GM21381 (cell line): ENCODE results near the gene ATP6V1F.

ENCODE experiments used
- ATAC-seq: cut with Tn5 transposase; IDR thresholded peaks from one replicate; pipeline ENCODE4 v1.9.1; 2021; ENCODE audit warnings: mild to moderate bottlenecking, moderate library complexity; ENCODE audit not compliant: unreplicated experiment

The ATP6V1F gene

GRCh38 chr7:128847721-128848211, 14.9 kb upstream of the ATP6V1F start:
- ATAC-seq = no peak

- no peak for ATAC-seq
Observed at GRCh38 chr7:128848289-128849155, 14.1 kb upstream of the ATP6V1F start.

DNA sequence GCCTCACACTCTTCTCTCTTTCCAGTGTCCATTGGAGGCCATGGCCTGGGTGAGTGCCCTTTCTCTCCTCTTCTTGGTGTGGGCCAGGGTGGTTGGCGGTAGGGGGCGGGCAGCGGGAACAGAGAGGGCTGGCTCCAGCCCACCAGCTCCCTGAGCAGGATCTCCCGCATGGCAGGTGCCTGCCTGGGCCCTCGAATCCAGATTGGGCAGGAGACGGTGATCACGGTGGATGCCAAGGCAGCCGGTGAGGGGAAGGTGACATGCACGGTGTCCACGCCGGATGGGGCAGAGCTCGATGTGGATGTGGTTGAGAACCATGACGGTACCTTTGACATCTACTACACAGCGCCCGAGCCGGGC, 13.5 kb upstream of the ATP6V1F start:
- no peak for ATAC-seq

- no peak for ATAC-seq
Observed at GRCh38 chr7:128849804-128850490, 12.7 kb upstream of the ATP6V1F start.

- no peak for ATAC-seq
Observed at GRCh38 chr7:128852537-128853254, 10.0 kb upstream of the ATP6V1F start.

- no peak for ATAC-seq
Observed at GRCh38 chr7:128853799-128854198, 8.9 kb upstream of the ATP6V1F start.

DNA sequence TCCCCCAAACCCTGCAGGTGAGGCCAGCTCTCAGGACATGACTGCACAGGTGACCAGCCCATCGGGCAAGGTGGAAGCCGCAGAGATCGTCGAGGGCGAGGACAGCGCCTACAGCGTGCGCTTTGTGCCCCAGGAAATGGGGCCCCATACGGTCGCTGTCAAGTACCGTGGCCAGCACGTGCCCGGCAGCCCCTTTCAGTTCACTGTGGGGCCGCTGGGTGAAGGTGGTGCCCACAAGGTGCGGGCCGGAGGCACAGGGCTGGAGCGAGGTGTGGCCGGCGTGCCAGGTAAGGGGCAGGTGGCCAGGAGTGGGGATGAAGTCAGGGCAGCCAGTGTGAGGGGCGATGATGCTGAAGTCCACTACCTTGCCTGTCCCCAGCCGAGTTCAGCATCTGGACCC, 8.3 kb upstream of the ATP6V1F start:
- no peak for ATAC-seq

DNA sequence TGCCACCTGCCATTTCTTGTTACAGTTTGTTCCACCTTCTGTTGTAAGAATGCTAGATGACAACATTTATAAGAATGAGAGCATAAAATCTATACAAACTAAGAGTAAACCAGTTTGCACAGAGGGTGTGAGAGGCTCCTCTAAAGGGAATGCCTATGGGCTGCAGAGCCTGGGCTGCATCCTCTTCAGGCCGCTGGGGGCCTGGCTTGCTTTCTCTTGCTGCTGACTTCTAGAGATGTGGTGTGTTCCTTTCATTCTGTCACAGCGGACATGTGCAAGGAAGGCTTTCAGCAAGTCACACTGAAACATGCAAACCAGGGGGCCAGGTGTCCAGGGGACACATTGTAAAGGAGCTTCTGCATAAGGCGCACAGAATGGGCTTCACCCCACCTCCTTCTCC, 7.1 kb upstream of the ATP6V1F start:
- ATAC-seq = no peak

DNA sequence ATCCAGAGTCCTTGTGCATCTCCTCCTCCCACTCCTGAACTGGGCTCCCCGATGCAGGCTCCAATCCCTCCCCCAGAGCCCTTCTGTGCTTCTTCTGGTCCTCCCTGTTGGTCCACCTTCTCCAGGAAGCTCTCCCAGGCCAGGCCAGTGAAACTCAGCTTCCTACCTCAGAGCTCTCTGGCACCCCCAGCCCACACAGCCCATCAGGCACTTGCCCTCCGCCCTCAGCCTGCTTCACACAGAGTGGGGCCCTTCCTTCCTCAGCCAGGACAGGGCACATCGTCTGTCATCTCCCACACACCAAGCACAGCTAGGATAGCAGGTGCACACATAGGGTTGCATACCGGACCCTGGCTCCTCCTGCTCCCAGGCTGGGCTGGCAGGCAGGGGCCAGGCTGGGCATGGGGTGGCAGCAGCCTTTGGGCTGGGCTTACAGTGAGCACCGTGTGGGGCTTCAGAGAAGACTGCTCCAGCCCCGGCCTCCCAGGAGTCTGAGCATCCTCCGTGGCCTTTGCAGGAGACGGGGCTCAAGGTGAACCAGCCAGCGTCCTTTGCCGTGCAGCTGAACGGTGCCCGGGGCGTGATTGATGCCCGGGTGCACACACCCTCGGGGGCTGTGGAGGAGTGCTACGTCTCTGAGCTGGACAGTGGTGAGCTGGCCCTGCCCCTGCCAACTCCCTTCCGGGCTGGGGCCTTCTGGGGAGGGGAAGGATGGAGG, 6.5 kb upstream of the ATP6V1F start:
- ATAC-seq = no peak

GRCh38 chr7:128858380-128859231, 4.0 kb upstream of the ATP6V1F start:
- ATAC-seq = no peak

- no peak for ATAC-seq
Observed at GRCh38 chr7:128859232-128860157, 3.2 kb upstream of the ATP6V1F start.

GRCh38 chr7:128860158-128861073, 2.2 kb upstream of the ATP6V1F start:
- no peak for ATAC-seq

DNA sequence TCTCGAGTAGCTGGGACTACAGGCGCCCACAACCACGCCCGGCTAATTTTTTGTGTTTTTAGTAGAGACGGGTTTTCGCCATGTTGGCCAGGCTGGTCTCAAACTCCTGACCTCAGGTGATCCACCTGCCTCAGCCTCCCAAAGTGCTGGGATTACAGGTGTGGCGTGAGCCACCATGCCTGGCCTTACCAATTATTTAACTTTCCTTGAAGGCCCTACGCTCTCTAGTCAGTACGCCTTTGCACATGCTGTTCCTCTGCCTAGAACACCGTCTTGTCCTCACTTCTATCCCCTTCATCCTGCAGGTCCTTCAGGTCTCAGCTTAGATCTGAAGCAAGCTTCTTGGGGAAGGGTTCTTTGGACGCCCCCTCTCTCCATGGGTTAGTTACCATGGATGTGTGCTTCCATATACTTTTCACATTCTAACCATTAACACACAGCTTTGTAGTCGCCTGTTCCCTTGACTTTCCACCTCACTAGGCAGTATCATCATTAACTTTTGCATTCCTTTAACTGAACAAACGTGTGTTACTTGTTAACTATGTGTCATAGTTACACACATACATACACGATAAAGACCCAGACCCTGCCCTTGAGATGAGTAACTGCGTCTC, 592 bp upstream of the ATP6V1F start:
- ATAC-seq = no peak

DNA sequence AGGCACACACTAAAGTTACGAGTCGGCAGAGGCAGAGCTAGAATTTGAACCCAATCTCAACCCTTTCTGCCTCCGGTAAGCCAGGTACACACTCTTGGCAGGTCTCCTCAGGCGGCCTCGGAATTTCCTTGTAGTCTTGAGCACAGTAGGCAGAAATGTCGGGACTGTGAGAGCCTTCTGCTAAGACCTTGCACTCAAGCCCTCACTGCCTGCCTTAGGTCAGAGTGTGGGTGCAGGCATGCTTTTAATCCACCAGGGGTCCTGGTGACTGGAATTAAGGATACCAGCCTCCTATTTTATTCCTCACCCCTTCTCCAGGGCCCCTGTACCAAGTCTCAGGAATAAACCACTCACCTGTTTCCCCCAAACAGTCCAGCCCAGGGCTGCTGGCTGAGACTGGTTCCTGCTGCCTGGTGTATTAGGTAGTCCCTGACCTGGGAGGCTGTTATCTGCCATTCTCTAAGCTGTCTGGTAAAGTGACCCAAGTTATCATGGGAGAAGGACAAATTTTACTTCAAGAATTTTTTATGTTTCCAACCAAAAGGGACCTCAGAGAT, 855 bp downstream of the ATP6V1F start:
- no peak for ATAC-seq

GRCh38 chr7:128865303-128865702, 2.6 kb downstream of the ATP6V1F start:
- ATAC-seq = no peak

- ATAC-seq = no peak
Observed at GRCh38 chr7:128865996-128866877, 3.6 kb downstream of the ATP6V1F start.
